HEK293 (cell line): Measurements from ENCODE around the gene IL20RA.

Experiments used
- GFI1B ChIP-seq: fragments of 450-650 bp; formaldehyde crosslinking; IDR thresholded peaks from 2 replicates; pipeline ENCODE4 v1.5.1; 2016; ENCODE audit warnings: missing biosample characterization, missing genetic modification characterization
- GLIS2 ChIP-seq: fragments of 450-650 bp; formaldehyde crosslinking; IDR thresholded peaks from 2 replicates; pipeline ENCODE4 v1.5.1; 2016; ENCODE audit warnings: missing biosample characterization, missing genetic modification characterization
- IKZF3 ChIP-seq: fragments of 450-650 bp; IDR thresholded peaks from 2 replicates; pipeline ENCODE4 v1.5.0; 2018; ENCODE audit warnings: missing biosample characterization, mild to moderate bottlenecking, missing genetic modification characterization, moderate library complexity
- PATZ1 ChIP-seq: fragments of 450-650 bp; formaldehyde crosslinking; IDR thresholded peaks from 2 replicates; pipeline ENCODE4 v1.5.1; 2016; ENCODE audit warnings: missing biosample characterization, missing genetic modification characterization
- YY1 ChIP-seq: fragments of 450-650 bp; formaldehyde crosslinking; IDR thresholded peaks from 2 replicates; pipeline ENCODE4 v1.5.1; 2018; ENCODE audit warnings: missing biosample characterization, missing genetic modification characterization
- ZBTB44 ChIP-seq: fragments of 450-650 bp; IDR thresholded peaks from 2 replicates; pipeline ENCODE4 v1.5.1; 2018; ENCODE audit warnings: missing biosample characterization, mild to moderate bottlenecking, missing genetic modification characterization
- ZNF10 ChIP-seq: fragments of 450-650 bp; formaldehyde crosslinking; IDR thresholded peaks from 2 replicates; pipeline ENCODE4 v1.5.1; 2017; ENCODE audit warnings: missing biosample characterization, missing genetic modification characterization
- ZNF138 ChIP-seq: fragments of 450-650 bp; formaldehyde crosslinking; IDR thresholded peaks from 2 replicates; pipeline ENCODE4 v1.5.1; 2016; ENCODE audit warnings: missing biosample characterization, missing genetic modification characterization, borderline replicate concordance
- ZNF280D ChIP-seq: fragments of 450-650 bp; formaldehyde crosslinking; IDR thresholded peaks from 2 replicates; pipeline ENCODE4 v1.5.1; 2016; ENCODE audit warnings: missing biosample characterization, missing genetic modification characterization
- ZNF292 ChIP-seq: fragments of 450-650 bp; formaldehyde crosslinking; IDR thresholded peaks from 2 replicates; pipeline ENCODE4 v1.5.1; 2016; ENCODE audit warnings: low read depth, missing biosample characterization, missing genetic modification characterization, borderline replicate concordance
- ZNF423 ChIP-seq: fragments of 450-650 bp; formaldehyde crosslinking; IDR thresholded peaks from 2 replicates; pipeline ENCODE4 v1.5.1; 2016; ENCODE audit warnings: missing biosample characterization, missing genetic modification characterization
- ZNF488 ChIP-seq: fragments of 450-650 bp; formaldehyde crosslinking; IDR thresholded peaks from 2 replicates; pipeline ENCODE4 v1.5.1; 2016; ENCODE audit warnings: missing biosample characterization, missing genetic modification characterization
- ZNF529 ChIP-seq: fragments of 450-650 bp; formaldehyde crosslinking; IDR thresholded peaks from 2 replicates; pipeline ENCODE4 v1.5.1; 2017; ENCODE audit warnings: missing genetic modification characterization, missing biosample characterization; ENCODE audit not compliant: insufficient replicate concordance
- ZNF530 ChIP-seq: fragments of 450-650 bp; formaldehyde crosslinking; IDR thresholded peaks from 2 replicates; pipeline ENCODE4 v1.5.1; 2016; ENCODE audit warnings: low read depth, missing biosample characterization, missing genetic modification characterization
- ZNF561 ChIP-seq: fragments of 450-650 bp; IDR thresholded peaks from 2 replicates; pipeline ENCODE4 v1.5.1; 2018; ENCODE audit warnings: missing biosample characterization, missing genetic modification characterization, borderline replicate concordance
- ZNF610 ChIP-seq: fragments of 450-650 bp; formaldehyde crosslinking; IDR thresholded peaks from 2 replicates; pipeline ENCODE4 v1.5.1; 2016; ENCODE audit warnings: missing biosample characterization, missing genetic modification characterization, borderline replicate concordance
- ZNF747 ChIP-seq: fragments of 450-650 bp; formaldehyde crosslinking; IDR thresholded peaks from 2 replicates; pipeline ENCODE4 v1.5.1; 2016; ENCODE audit warnings: missing biosample characterization, missing genetic modification characterization
- TF ChIP-seq, protein P1 (sequence below): fragments of 450-650 bp; formaldehyde crosslinking; IDR thresholded peaks from 2 replicates; pipeline ENCODE4 v1.5.1; 2016; ENCODE audit warnings: missing biosample characterization, missing genetic modification characterization
- TF ChIP-seq, protein P2 (sequence below): fragments of 450-650 bp; IDR thresholded peaks from 2 replicates; pipeline ENCODE4 v1.5.1; 2018; ENCODE audit warnings: missing biosample characterization, missing genetic modification characterization
- TF ChIP-seq, protein P3 (sequence below): fragments of 450-650 bp; formaldehyde crosslinking; conservative IDR thresholded peaks from 2 replicates; pipeline ENCODE4 v1.5.1; 2016; ENCODE audit warnings: low read depth, missing biosample characterization, missing genetic modification characterization
- TF ChIP-seq, protein P4 (sequence below): sonication (generic); formaldehyde crosslinking; IDR thresholded peaks from 2 replicates; pipeline ENCODE4 v1.8.1; 2022; ENCODE audit warnings: mild to moderate bottlenecking, moderate library complexity, missing genetic modification reagents

IL20RA gene

DNA sequence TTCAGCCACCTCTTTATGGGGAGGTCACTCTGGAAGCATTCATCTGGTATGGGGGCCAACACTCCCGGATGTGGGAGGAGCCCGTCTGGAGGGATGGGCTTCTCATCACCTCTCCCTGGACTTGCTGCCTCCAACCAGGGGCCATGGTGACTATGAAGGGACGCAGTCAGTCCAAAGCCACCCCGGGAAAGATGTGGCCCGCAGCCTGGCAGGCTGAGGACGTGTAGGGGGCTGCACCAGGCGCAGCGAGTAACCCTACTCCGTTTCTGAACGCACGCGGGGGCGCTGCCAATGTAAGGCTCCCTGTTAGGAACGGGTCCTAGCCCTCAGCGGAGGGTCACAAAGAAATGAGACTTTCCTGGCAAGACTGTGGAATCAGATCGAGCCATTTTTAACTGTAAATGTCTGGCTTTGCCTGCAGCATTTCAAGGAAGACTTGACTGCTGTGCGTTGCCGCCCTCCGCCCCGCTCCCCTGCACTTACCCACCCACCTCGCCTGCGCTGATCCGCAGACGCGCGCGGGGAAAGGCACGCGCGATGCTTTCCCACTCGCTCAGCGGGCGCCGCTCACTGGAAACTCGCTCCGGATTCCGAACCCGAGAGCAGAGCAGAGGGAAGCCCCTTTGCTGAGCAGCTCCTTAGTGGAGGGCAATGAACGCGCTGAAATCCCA, 55.1 kb downstream of the IL20RA start (continued):
- TF ChIP-seq, protein P1, sequence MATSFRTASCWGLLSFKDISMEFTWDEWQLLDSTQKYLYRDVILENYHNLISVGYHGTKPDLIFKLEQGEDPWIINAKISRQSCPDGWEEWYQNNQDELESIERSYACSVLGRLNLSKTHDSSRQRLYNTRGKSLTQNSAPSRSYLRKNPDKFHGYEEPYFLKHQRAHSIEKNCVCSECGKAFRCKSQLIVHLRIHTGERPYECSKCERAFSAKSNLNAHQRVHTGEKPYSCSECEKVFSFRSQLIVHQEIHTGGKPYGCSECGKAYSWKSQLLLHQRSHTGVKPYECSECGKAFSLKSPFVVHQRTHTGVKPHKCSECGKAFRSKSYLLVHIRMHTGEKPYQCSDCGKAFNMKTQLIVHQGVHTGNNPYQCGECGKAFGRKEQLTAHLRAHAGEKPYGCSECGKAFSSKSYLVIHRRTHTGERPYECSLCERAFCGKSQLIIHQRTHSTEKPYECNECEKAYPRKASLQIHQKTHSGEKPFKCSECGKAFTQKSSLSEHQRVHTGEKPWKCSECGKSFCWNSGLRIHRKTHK (tag by site-specific recombination): no peak
- TF ChIP-seq, protein P2, sequence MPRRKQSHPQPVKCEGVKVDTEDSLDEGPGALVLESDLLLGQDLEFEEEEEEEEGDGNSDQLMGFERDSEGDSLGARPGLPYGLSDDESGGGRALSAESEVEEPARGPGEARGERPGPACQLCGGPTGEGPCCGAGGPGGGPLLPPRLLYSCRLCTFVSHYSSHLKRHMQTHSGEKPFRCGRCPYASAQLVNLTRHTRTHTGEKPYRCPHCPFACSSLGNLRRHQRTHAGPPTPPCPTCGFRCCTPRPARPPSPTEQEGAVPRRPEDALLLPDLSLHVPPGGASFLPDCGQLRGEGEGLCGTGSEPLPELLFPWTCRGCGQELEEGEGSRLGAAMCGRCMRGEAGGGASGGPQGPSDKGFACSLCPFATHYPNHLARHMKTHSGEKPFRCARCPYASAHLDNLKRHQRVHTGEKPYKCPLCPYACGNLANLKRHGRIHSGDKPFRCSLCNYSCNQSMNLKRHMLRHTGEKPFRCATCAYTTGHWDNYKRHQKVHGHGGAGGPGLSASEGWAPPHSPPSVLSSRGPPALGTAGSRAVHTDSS (tag by site-specific recombination): no peak
- TF ChIP-seq, protein P3, sequence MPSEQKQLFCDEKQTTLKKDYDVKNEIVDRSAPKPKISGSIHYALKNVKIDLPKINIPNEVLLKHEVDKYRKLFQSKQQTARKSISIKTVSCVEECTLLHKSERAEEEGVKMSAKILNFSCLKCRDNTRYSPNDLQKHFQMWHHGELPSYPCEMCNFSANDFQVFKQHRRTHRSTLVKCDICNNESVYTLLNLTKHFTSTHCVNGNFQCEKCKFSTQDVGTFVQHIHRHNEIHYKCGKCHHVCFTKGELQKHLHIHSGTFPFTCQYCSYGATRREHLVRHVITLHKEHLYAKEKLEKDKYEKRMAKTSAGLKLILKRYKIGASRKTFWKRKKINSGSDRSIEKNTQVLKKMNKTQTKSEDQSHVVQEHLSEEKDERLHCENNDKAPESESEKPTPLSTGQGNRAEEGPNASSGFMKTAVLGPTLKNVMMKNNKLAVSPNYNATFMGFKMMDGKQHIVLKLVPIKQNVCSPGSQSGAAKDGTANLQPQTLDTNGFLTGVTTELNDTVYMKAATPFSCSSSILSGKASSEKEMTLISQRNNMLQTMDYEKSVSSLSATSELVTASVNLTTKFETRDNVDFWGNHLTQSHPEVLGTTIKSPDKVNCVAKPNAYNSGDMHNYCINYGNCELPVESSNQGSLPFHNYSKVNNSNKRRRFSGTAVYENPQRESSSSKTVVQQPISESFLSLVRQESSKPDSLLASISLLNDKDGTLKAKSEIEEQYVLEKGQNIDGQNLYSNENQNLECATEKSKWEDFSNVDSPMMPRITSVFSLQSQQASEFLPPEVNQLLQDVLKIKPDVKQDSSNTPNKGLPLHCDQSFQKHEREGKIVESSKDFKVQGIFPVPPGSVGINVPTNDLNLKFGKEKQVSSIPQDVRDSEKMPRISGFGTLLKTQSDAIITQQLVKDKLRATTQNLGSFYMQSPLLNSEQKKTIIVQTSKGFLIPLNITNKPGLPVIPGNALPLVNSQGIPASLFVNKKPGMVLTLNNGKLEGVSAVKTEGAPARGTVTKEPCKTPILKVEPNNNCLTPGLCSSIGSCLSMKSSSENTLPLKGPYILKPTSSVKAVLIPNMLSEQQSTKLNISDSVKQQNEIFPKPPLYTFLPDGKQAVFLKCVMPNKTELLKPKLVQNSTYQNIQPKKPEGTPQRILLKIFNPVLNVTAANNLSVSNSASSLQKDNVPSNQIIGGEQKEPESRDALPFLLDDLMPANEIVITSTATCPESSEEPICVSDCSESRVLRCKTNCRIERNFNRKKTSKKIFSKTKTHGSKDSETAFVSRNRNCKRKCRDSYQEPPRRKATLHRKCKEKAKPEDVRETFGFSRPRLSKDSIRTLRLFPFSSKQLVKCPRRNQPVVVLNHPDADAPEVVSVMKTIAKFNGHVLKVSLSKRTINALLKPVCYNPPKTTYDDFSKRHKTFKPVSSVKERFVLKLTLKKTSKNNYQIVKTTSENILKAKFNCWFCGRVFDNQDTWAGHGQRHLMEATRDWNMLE (tag by site-specific recombination): no peak
- no peak for TF ChIP-seq ZNF529 (tag by site-specific recombination)
- no peak for TF ChIP-seq ZNF747
- TF ChIP-seq ZNF488 (tag by site-specific recombination): no peak
- no peak for TF ChIP-seq ZBTB44 (tag by site-specific recombination)
- TF ChIP-seq ZNF280D (tag by site-specific recombination): no peak
- peak; percentile 48; the same call in 1 of the 2 replicates for TF ChIP-seq ZNF610 (tag by site-specific recombination)
- TF ChIP-seq GFI1B: no peak
- TF ChIP-seq ZNF423 (tag by site-specific recombination): no peak
- 0 out of 2 replicates have a peak, but pooled peaks have one; percentile 14 for TF ChIP-seq IKZF3 (tag by site-specific recombination)
- TF ChIP-seq, protein P4, sequence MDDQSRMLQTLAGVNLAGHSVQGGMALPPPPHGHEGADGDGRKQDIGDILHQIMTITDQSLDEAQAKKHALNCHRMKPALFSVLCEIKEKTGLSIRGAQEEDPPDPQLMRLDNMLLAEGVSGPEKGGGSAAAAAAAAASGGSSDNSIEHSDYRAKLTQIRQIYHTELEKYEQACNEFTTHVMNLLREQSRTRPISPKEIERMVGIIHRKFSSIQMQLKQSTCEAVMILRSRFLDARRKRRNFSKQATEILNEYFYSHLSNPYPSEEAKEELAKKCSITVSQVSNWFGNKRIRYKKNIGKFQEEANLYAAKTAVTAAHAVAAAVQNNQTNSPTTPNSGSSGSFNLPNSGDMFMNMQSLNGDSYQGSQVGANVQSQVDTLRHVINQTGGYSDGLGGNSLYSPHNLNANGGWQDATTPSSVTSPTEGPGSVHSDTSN: peak; percentile 46; the same call in 1 of the 2 replicates
- TF ChIP-seq PATZ1 (tag by site-specific recombination): peak; percentile 63; the same call in 1 of the 2 replicates
- 0 out of 2 replicates have a peak, but pooled peaks have one; percentile 16 for TF ChIP-seq YY1
- TF ChIP-seq ZNF292 (tag by site-specific recombination): no peak
- TF ChIP-seq ZNF138 (tag by site-specific recombination): no peak
- TF ChIP-seq ZNF10 (tag by site-specific recombination): no peak
- no peak for TF ChIP-seq ZNF530
- no peak for TF ChIP-seq ZNF561 (tag by site-specific recombination)
- peak; percentile 80 for TF ChIP-seq GLIS2 (tag by site-specific recombination)
